IMR-90 (cell line): Measurements from ENCODE around the gene PHKB.

Experiments used
- CEBPB ChIP-seq: IDR thresholded peaks from 2 replicates; pipeline ENCODE4 v1.6.1; 2012; ENCODE audit warnings: low read depth, low read length, improper control_type of control experiment
- CHD1 ChIP-seq: IDR thresholded peaks from 2 replicates; pipeline ENCODE4 v1.6.1; 2012; ENCODE audit warnings: low read depth, low read length, improper control_type of control experiment
- CTCF ChIP-seq: conservative IDR thresholded peaks from 2 replicates; pipeline ENCODE4 v1.5.1; 2012; ENCODE audit warnings: mild to moderate bottlenecking, low read depth, low read length, improper control_type of control experiment
- MAZ ChIP-seq: IDR thresholded peaks from 2 replicates; pipeline ENCODE4 v1.6.1; 2012; ENCODE audit warnings: low read depth, mild to moderate bottlenecking, low read length, improper control_type of control experiment, moderate library complexity, borderline replicate concordance
- MXI1 ChIP-seq: IDR thresholded peaks from 2 replicates; pipeline ENCODE4 v1.6.1; 2012; ENCODE audit warnings: low read depth, mild to moderate bottlenecking, low read length, moderate library complexity, borderline replicate concordance
- NFE2L2 ChIP-seq: fragments of 150-350 bp; IDR thresholded peaks from 2 replicates; pipeline ENCODE4 v1.6.1; 2016; ENCODE audit warnings: low read depth, mild to moderate bottlenecking, low read length
- POLR2A ChIP-seq: IDR thresholded peaks from 2 replicates; pipeline ENCODE4 v1.6.1; 2012; ENCODE audit warnings: mild to moderate bottlenecking, low read depth, low read length
- RAD21 ChIP-seq: IDR thresholded peaks from 2 replicates; pipeline ENCODE4 v1.6.1; 2012; ENCODE audit warnings: low read length, improper control_type of control experiment
- RCOR1 ChIP-seq: IDR thresholded peaks from 2 replicates; pipeline ENCODE4 v1.6.1; 2012; ENCODE audit warnings: mild to moderate bottlenecking, low read length, improper control_type of control experiment; ENCODE audit not compliant: insufficient replicate concordance
- RFX5 ChIP-seq: IDR thresholded peaks from 2 replicates; pipeline ENCODE4 v1.8.0; 2012; ENCODE audit warnings: low read depth, mild to moderate bottlenecking, low read length, moderate library complexity
- SMC3 ChIP-seq: fragments of 150-350 bp; IDR thresholded peaks from 2 replicates; pipeline ENCODE4 v1.6.1; 2016; ENCODE audit warnings: low read depth, mild to moderate bottlenecking, antibody characterized with exemption, low read length, moderate library complexity
- USF2 ChIP-seq: fragments of 150-350 bp; IDR thresholded peaks from 2 replicates; pipeline ENCODE4 v1.6.1; 2017; ENCODE audit warnings: mild to moderate bottlenecking, antibody characterized with exemption, low read length, low read depth

- TF ChIP-seq USF2 (no peak), CTCF (no peak), CEBPB (no peak), POLR2A (no peak), RFX5 (no peak), MAZ (no peak), SMC3 (no peak), RCOR1 (no peak), NFE2L2 (no peak), MXI1 (no peak), RAD21 (no peak), CHD1 (no peak)
Measured at GRCh38 chr16:47592232-47592631, 131.1 kb downstream of the PHKB start.
